SK-N-SH (cell line): Measurements from ENCODE around the gene TBC1D20.

Source experiments
- EP300 ChIP-seq, 2 experiments: IDR thresholded peaks; 2 replicates each; pipeline versions ENCODE4 v1.4.0 to v1.6.1; 2012; ENCODE audit warnings: borderline replicate concordance in 1 of 2, low read depth in 1 of 2, low read length in 1 of 2
- POLR2AphosphoS5 ChIP-seq: IDR thresholded peaks from 2 replicates; pipeline ENCODE4 v1.6.1; 2012; ENCODE audit warnings: low read depth, low read length
- RAD21 ChIP-seq: IDR thresholded peaks from 2 replicates; pipeline ENCODE4 v1.6.1; 2012; ENCODE audit warnings: mild to moderate bottlenecking, low read length
- RCOR1 ChIP-seq: fragments of 150-350 bp; IDR thresholded peaks from 2 replicates; pipeline ENCODE4 v1.6.1; 2017; ENCODE audit warnings: antibody characterized with exemption, low read length
- RFX5 ChIP-seq: IDR thresholded peaks from 2 replicates; pipeline ENCODE4 v1.6.1; 2012; ENCODE audit warnings: mild to moderate bottlenecking, improper control_type of control experiment, low read length
- RXRA ChIP-seq: IDR thresholded peaks from 2 replicates; pipeline ENCODE4 v1.4.0; 2012; ENCODE audit warnings: low read depth, mild to moderate bottlenecking, borderline replicate concordance
- TAF1 ChIP-seq: IDR thresholded peaks from 2 replicates; pipeline ENCODE4 v1.6.1; 2012; ENCODE audit warnings: low read depth, mild to moderate bottlenecking, low read length, moderate library complexity, borderline replicate concordance
- TF ChIP-seq, protein P1 (sequence below): fragments of 200-600 bp; sonication (generic); IDR thresholded peaks from 2 replicates; pipeline ENCODE4 v1.6.1; 2017; ENCODE audit warnings: antibody characterized with exemption, mild to moderate bottlenecking, moderate library complexity
- TF ChIP-seq, protein P2 (sequence below): IDR thresholded peaks from 2 replicates; pipeline ENCODE4 v1.4.0; 2012; ENCODE audit warnings: low read depth

DNA sequence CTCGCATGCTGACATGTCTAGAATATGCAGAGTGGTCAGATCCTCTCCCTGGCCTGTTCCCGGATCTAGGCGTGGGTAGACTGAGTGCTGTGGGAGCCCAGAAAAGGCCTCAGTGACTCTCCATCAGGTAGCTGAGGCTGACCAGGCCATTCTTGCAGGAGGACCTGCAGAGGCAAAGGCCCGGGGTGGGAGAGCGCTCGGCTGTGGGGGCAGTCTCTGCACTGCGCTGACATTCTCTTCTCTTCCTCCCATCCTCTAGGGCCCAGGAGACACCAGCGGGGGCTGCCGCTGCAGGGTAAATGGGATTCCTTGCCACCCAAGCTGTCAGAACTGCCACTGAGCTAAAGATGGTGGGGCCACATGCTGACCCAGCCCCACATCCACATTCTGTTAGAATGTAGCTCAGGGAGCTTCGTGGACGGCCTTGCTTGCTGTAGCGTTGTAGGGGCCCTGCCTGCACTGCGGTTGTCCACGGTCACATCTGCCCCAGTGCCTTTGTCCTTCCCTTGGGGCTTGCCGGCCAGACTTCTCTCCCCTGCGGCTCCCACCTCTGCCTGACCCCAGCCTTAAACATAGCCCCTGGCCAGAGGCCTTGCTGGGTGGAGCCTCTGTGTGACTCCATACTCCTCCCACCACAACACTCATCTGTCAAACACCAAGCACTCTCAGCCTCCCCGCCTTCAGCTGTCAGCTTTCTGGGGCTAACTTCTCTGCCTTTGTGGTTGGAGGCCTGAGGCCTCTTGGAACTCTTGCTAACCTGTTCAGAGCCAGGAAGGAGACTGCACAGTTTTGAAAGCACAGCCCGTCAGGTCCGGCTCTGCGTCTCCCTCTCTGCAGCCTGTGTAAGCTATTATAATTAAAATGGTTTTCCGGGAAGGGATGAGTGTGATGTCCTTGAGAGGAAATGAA lies 32.0 kb downstream of the TBC1D20 start:
- TF ChIP-seq, protein P1, sequence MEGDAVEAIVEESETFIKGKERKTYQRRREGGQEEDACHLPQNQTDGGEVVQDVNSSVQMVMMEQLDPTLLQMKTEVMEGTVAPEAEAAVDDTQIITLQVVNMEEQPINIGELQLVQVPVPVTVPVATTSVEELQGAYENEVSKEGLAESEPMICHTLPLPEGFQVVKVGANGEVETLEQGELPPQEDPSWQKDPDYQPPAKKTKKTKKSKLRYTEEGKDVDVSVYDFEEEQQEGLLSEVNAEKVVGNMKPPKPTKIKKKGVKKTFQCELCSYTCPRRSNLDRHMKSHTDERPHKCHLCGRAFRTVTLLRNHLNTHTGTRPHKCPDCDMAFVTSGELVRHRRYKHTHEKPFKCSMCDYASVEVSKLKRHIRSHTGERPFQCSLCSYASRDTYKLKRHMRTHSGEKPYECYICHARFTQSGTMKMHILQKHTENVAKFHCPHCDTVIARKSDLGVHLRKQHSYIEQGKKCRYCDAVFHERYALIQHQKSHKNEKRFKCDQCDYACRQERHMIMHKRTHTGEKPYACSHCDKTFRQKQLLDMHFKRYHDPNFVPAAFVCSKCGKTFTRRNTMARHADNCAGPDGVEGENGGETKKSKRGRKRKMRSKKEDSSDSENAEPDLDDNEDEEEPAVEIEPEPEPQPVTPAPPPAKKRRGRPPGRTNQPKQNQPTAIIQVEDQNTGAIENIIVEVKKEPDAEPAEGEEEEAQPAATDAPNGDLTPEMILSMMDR, result no peak
- no peak for TF ChIP-seq POLR2AphosphoS5
- no peak for TF ChIP-seq RFX5
- TF ChIP-seq, protein P2, sequence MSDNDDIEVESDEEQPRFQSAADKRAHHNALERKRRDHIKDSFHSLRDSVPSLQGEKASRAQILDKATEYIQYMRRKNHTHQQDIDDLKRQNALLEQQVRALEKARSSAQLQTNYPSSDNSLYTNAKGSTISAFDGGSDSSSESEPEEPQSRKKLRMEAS, result no peak
- TF ChIP-seq RCOR1, result no peak
- no peak for TF ChIP-seq TAF1
- no peak for TF ChIP-seq RXRA
- TF ChIP-seq RAD21, result no peak
- TF ChIP-seq EP300 (IDR thresholded peaks at IDR 0.05; ENCODE audit: borderline replicate concordance in 1 of 2, low read depth in 1 of 2, low read length in 1 of 2), result no peak
